Endothelial cell of umbilical vein (primary cell): ENCODE measurements around the gene ARMC7. TPM values are rescaled to one million over a fixed set of nuclear protein-coding genes. Genes with fewer than 3 reads are reported as not detected.

Source experiments
- BruUV-seq: library from RNA; stranded (reverse); fragments of 400-500 nt; replicated peaks from 2 replicates; lab custom pipeline; 2021; lab: Mats Ljungman, UMichigan
- CTCF ChIA-PET: fragments of 300-600, 350-600 bp; sonication (Branson Sonifier 250); formaldehyde crosslinking; loops from one replicate; lab custom pipeline; 2021; ENCODE audit warnings: antibody characterized with exemption, inconsistent platforms; lab: Charles Lee
- POLR2A ChIA-PET: fragments of 300-600, 350-600 bp; sonication (Branson Sonifier 250); formaldehyde crosslinking; loops from one replicate; lab custom pipeline; 2021; ENCODE audit warnings: antibody characterized with exemption, inconsistent platforms; lab: Charles Lee
- DNase-seq: peaks from one replicate; pipeline ENCODE4 v3.0.0-alpha.2; 2011; ENCODE audit warnings: low read depth, low spot score
- FAIRE-seq: peaks from 2 replicates; lab custom pipeline; 2011; peaks lifted over from hg19 to GRCh38; lab: Jason Lieb, UNC
- H2AFZ ChIP-seq: 2 replicates; pipeline ENCODE4 v1.6.0; 2012; ENCODE audit warnings: low read depth, low read length, control low read depth, inconsistent platforms
- H3K27ac ChIP-seq: 2 replicates; pipeline ENCODE4 v1.5.1; 2011; ENCODE audit warnings: low read depth, mild to moderate bottlenecking, control low read depth, low read length, moderate library complexity; ENCODE audit not compliant: insufficient read depth
- H3K27me3 ChIP-seq, 2 experiments: 2 replicates each; pipeline versions ENCODE4 v1.6.0 to v1.6.1; 2011; ENCODE audit warnings: low read length in 2 of 2, mixed read lengths in 1 of 2; ENCODE audit not compliant: control insufficient read depth in 2 of 2, insufficient read depth in 2 of 2
- H3K36me3 ChIP-seq, 2 experiments: 2 replicates in 1 of 2; 3 replicates in 1 of 2; pipeline ENCODE4 v1.5.1; 2011; ENCODE audit warnings: low read length in 2 of 2, mild to moderate bottlenecking in 1 of 2, moderate library complexity in 1 of 2; ENCODE audit not compliant: control insufficient read depth in 2 of 2, insufficient read depth in 2 of 2; ENCODE audit errors: extremely low read depth in 1 of 2
- H3K4me1 ChIP-seq: 3 replicates; pipeline ENCODE4 v1.5.1; 2011; ENCODE audit warnings: mild to moderate bottlenecking, low read length; ENCODE audit not compliant: control insufficient read depth, insufficient read depth; ENCODE audit errors: extremely low read depth
- H3K4me2 ChIP-seq: 2 replicates; pipeline ENCODE4 v1.6.1; 2011; ENCODE audit warnings: low read length, control low read depth, mixed read lengths; ENCODE audit not compliant: insufficient read depth
- H3K4me3 ChIP-seq, 3 experiments: fragments of 200-600 bp in 1 of 3; sonication (generic), shearing (Covaris generic) in 1 of 3; replicated peaks in 1 of 3; 2 replicates each; pipeline ENCODE4 v1.5.1; 2011 to 2016; ENCODE audit warnings: control low read depth in 3 of 3, low read length in 3 of 3, mild to moderate bottlenecking in 2 of 3, inconsistent platforms in 1 of 3, low read depth in 1 of 3, moderate library complexity in 1 of 3; ENCODE audit not compliant: insufficient read depth in 1 of 3
- H3K79me2 ChIP-seq: 2 replicates; pipeline ENCODE4 v1.6.0; 2012; ENCODE audit warnings: low read length, inconsistent platforms; ENCODE audit not compliant: control insufficient read depth, insufficient read depth
- H3K9ac ChIP-seq: replicated peaks from 2 replicates; pipeline ENCODE3; 2011; ENCODE audit warnings: low read length, control low read depth; ENCODE audit not compliant: insufficient read depth; ENCODE audit errors: extremely low read depth
- H3K9me1 ChIP-seq: replicated peaks from 3 replicates; pipeline ENCODE4 v1.6.0; 2011; ENCODE audit warnings: mild to moderate bottlenecking, low read length; ENCODE audit not compliant: control insufficient read depth, insufficient read depth; ENCODE audit errors: extremely low read depth
- H3K9me3 ChIP-seq: replicated peaks from 2 replicates; pipeline ENCODE4 v1.5.1; 2012; ENCODE audit warnings: low read length, inconsistent platforms; ENCODE audit not compliant: control insufficient read depth, insufficient read depth
- H4K20me1 ChIP-seq: replicated peaks from 2 replicates; pipeline ENCODE3; 2011; ENCODE audit warnings: mild to moderate bottlenecking, low read length; ENCODE audit not compliant: control insufficient read depth, insufficient read depth; ENCODE audit errors: extremely low read depth
- CTCF ChIP-seq, 2 donors: IDR thresholded peaks; 1 replicate in 1 of 2; 2 replicates in 1 of 2; pipeline ENCODE4 v1.5.1; 2011; ENCODE audit warnings: low read length in 2 of 2, mild to moderate bottlenecking in 2 of 2, moderate library complexity in 2 of 2, control low read depth in 1 of 2, inconsistent platforms in 1 of 2, low read depth in 1 of 2; ENCODE audit not compliant: insufficient read depth in 1 of 2; ENCODE audit errors: extremely low read depth in 1 of 2
- EZH2 ChIP-seq: IDR thresholded peaks from 2 replicates; pipeline ENCODE4 v1.6.1; 2012; ENCODE audit warnings: borderline replicate concordance, low read depth, mild to moderate bottlenecking, moderate library complexity, low read length, inconsistent platforms; ENCODE audit not compliant: severe bottlenecking
- FOS ChIP-seq: IDR thresholded peaks from 2 replicates; pipeline ENCODE4 v1.6.1; 2011; ENCODE audit warnings: mild to moderate bottlenecking, low read length, moderate library complexity, borderline replicate concordance; ENCODE audit not compliant: insufficient read depth
- GATA2 ChIP-seq: IDR thresholded peaks from 2 replicates; pipeline ENCODE4 v1.7.0; 2011; ENCODE audit warnings: low read depth, mild to moderate bottlenecking, moderate library complexity, mixed read lengths, low read length; ENCODE audit not compliant: insufficient read length, insufficient read depth
- JUN ChIP-seq: IDR thresholded peaks from 2 replicates; pipeline ENCODE4 v1.6.1; 2011; ENCODE audit warnings: borderline replicate concordance, low read depth; ENCODE audit not compliant: insufficient read length, insufficient read depth
- MYC ChIP-seq: IDR thresholded peaks from one replicate; pipeline ENCODE4 v1.6.1; 2011; ENCODE audit warnings: mild to moderate bottlenecking, low read depth, low read length
- POLR2AphosphoS5 ChIP-seq: IDR thresholded peaks from 2 replicates; pipeline ENCODE4 v1.6.1; 2012; ENCODE audit warnings: low read depth, mild to moderate bottlenecking, control low read depth, low read length, moderate library complexity; ENCODE audit not compliant: insufficient read depth
- dilution Hi-C: fragments of 300-500 bp; cut with MboI; formaldehyde crosslinking; loops from one replicate; pipeline ENCODE4 v1.15.0; 2019; ENCODE audit warnings: low sequenced_read_pairs; ENCODE audit not compliant: extremely low pct_ligation_motif_present
- intact Hi-C: fragments of 100-400 bp; cut with micrococcal nuclease; formaldehyde crosslinking; loops from one replicate; pipeline ENCODE4 v1.10.0; 2022
- polyA plus RNA-seq, 4 experiments: library from polyadenylated mRNA; depleted of rRNA in 3 of 4; stranded (reverse) in 3 of 4; unstranded in 1 of 4; fragments of >200 nt; gene quantifications; 2 replicates each; pipeline versions ENCODE4 v1.2.1 to v1.2.3, GENCODE V29; 2011 to 2012; ENCODE audit warnings: missing spikeins in 1 of 4
- total RNA-seq: library from RNA; stranded (reverse); gene quantifications from 2 replicates; pipeline ENCODE4 v1.2.3, GENCODE V29; 2021
- TF ChIP-seq, protein P1 (sequence below): IDR thresholded peaks from 2 replicates; pipeline ENCODE4 v1.6.1; 2011; ENCODE audit not compliant: insufficient read depth, insufficient read length

ARMC7 gene
- total and polyA plus RNA-seq, 2 donors (not counting 3 experiments of a cell fraction or from before 2014, with no cell fraction given): 11.8 to 15.7 TPM

GRCh38 chr17:75081611-75082540 is 27.9 kb upstream of the ARMC7 start:
- Histone ChIP-seq H3K27ac (no peak overlapping the region), H3K4me1 (peaks cover 25% of the 10 kb centered on the region), H4K20me1 (no peaks in the 10 kb centered on the region), H3K79me2 (no peaks in the 10 kb centered on the region), H3K9me1 (no peaks in the 10 kb centered on the region), H3K4me3 (no peak overlapping the region), H3K36me3 (no peaks in the 10 kb centered on the region), H3K4me2 (no peak overlapping the region), H2AFZ (no peak overlapping the region), H3K9ac (no peak overlapping the region), H3K9me3 (no peaks in the 10 kb centered on the region), H3K27me3 (no peaks in the 10 kb centered on the region)
- CTCF ChIA-PET: interaction anchor here (1.0 to 4.4 kb wide), 6 partner anchors 9 to 32 kb away, joined by 3 to 19 read pairs (median 4); no protein-coding TSS in a partner anchor
- dilution Hi-C loops (no loop called here), intact Hi-C loops (no loop called here)
- FAIRE-seq: peak; percentile 15
- TF ChIP-seq POLR2AphosphoS5 (no peak), JUN (no peak), CTCF (IDR thresholded peaks at IDR 0.05; ENCODE audit: extremely low read depth in 1 of 2, insufficient read depth in 1 of 2, low read depth in 1 of 2, low read length in 2 of 2) (no peak), EZH2 (no peak), FOS (no peak), MYC (no peak), GATA2 (no peak)
- TF ChIP-seq, protein P1, sequence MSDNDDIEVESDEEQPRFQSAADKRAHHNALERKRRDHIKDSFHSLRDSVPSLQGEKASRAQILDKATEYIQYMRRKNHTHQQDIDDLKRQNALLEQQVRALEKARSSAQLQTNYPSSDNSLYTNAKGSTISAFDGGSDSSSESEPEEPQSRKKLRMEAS: no peak
- POLR2A ChIA-PET: interaction anchor here (0.5 kb wide), 1 partner anchor 73 kb away, joined by 3 read pairs; no protein-coding TSS in a partner anchor
- BruUV-seq: no TSS peak
- DNase-seq: no peak
